ENCODE results near the gene LGR6. TPM values are rescaled to one million over a fixed set of nuclear protein-coding genes. Genes with fewer than 3 reads are reported as not detected.

Gene LGR6
- polyA plus RNA-seq, 3 donors, result not detected

DNA sequence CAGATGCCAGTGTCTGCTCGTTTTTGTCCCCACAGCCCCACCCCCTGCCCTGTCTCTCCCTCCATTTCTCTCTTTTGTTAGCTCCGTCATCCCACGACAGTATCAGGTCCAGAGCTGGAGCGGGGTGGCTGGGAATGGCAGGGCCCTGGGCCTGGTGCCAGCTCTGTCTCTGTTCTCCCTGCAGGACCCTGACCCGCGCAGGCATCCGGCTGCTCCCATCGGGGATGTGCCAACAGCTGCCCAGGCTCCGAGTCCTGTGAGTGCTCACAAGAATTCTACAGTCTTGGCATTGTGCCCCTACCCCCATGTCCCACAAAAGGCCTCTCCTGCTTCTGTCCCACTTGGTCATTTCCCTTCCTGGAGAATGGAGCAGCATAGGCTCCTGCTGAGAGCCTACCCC lies 110.8 kb downstream of the LGR6 start:
- Histone ChIP-seq H2AFZ (ENCODE audit: insufficient read depth, low read depth, low read length, poor library complexity, severe bottlenecking) (no peak overlapping the region), H3K4me1 (ENCODE audit: control insufficient read depth in 1 of 2, insufficient read depth in 2 of 2, low read length in 2 of 2) (no peaks in the 10 kb centered on the region), H3K27ac (ENCODE audit: low read depth in 1 of 2, low read length in 2 of 2) (no peak overlapping the region), H4K20me1 (ENCODE audit: insufficient read depth, low read length) (no peaks in the 10 kb centered on the region), H3K79me2 (ENCODE audit: insufficient read depth, low read length) (no peaks in the 10 kb centered on the region), H3K4me3 (replicated peaks in 1 of 3; ENCODE audit: low read depth in 2 of 3, low read length in 3 of 3) (no peak overlapping the region), H3K27me3 (ENCODE audit: control insufficient read depth in 2 of 2, insufficient read depth in 2 of 2, low read length in 2 of 2) (no peaks in the 10 kb centered on the region), H3K9ac (ENCODE audit: insufficient read depth, low read length, poor library complexity, severe bottlenecking) (no peak overlapping the region), H3K9me3 (replicated peaks in 1 of 2; ENCODE audit: control insufficient read depth in 1 of 2, insufficient read depth in 1 of 2, low read length in 2 of 2) (no peaks in the 10 kb centered on the region), H3K36me3 (replicated peaks in 1 of 2; ENCODE audit: control insufficient read depth in 1 of 2, insufficient read depth in 2 of 2, low read length in 2 of 2) (no peaks in the 10 kb centered on the region), H3K4me2 (replicated peaks; ENCODE audit: extremely low read depth, low read length, poor library complexity, severe bottlenecking) (no peak overlapping the region)
- DNase-seq, result no peak
- TF ChIP-seq, protein P1, sequence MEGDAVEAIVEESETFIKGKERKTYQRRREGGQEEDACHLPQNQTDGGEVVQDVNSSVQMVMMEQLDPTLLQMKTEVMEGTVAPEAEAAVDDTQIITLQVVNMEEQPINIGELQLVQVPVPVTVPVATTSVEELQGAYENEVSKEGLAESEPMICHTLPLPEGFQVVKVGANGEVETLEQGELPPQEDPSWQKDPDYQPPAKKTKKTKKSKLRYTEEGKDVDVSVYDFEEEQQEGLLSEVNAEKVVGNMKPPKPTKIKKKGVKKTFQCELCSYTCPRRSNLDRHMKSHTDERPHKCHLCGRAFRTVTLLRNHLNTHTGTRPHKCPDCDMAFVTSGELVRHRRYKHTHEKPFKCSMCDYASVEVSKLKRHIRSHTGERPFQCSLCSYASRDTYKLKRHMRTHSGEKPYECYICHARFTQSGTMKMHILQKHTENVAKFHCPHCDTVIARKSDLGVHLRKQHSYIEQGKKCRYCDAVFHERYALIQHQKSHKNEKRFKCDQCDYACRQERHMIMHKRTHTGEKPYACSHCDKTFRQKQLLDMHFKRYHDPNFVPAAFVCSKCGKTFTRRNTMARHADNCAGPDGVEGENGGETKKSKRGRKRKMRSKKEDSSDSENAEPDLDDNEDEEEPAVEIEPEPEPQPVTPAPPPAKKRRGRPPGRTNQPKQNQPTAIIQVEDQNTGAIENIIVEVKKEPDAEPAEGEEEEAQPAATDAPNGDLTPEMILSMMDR (IDR thresholded peaks at IDR 0.05), result no peak
- Mint-ChIP-seq H3K4me3 (no peak overlapping the region), H3K27me3 (ENCODE audit: low read depth in 3 of 3) (peaks cover 4 to 13% (median 12%) of the 10 kb centered on the region in 3 donors), H3K36me3 (no peaks in the 10 kb centered on the region), H3K27ac (no peak overlapping the region), H3K9me3 (no peaks in the 10 kb centered on the region), H3K4me1 (no peaks in the 10 kb centered on the region)
- intact Hi-C loops (cut with micrococcal nuclease), result no loop called here
- 98% methylated on average over 9 of the region's 9 CpGs for WGBS (ENCODE audit: insufficient coverage)

DNA sequence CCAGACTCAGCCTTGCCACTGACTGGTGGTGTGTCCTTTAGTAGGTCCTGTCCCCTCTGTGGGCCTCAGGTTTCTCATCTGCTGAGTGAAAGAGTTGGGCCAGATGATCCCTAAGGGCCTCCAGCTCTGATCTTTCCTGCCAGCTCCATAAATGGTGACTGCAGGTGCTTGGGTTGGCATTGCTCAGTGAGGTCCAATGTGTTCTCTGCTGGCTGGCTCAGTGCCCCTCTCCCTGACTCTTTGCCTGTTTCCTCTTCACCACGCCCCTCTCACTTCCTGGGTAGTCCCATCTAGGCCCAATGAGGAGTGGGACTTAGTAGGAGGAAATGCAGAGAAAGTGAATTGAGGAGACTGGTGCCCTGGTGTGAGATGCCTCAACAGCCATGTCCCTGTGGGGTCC lies 111.6 kb downstream of the LGR6 start:
- DNase-seq, result no peak
- intact Hi-C loops (cut with micrococcal nuclease), result no loop called here
- Mint-ChIP-seq H3K27me3 (ENCODE audit: low read depth in 3 of 3) (peaks cover 4 to 12% (median 11%) of the 10 kb centered on the region in 3 donors), H3K9me3 (no peaks in the 10 kb centered on the region), H3K27ac (no peak overlapping the region), H3K4me3 (no peak overlapping the region), H3K36me3 (no peaks in the 10 kb centered on the region), H3K4me1 (no peaks in the 10 kb centered on the region)
- H3K9ac ChIP-seq (ENCODE audit: insufficient read depth, low read length, poor library complexity, severe bottlenecking), result no peak overlapping the region
- H4K20me1 ChIP-seq (ENCODE audit: insufficient read depth, low read length), result no peaks in the 10 kb centered on the region
- H3K79me2 ChIP-seq (ENCODE audit: insufficient read depth, low read length), result no peaks in the 10 kb centered on the region
- no peak overlapping the region for H3K4me2 ChIP-seq (replicated peaks; ENCODE audit: extremely low read depth, low read length, poor library complexity, severe bottlenecking)
- H3K36me3 ChIP-seq (replicated peaks in 1 of 2; ENCODE audit: control insufficient read depth in 1 of 2, insufficient read depth in 2 of 2, low read length in 2 of 2), result no peaks in the 10 kb centered on the region
- H3K9me3 ChIP-seq (replicated peaks in 1 of 2; ENCODE audit: control insufficient read depth in 1 of 2, insufficient read depth in 1 of 2, low read length in 2 of 2), result no peaks in the 10 kb centered on the region
- no peak overlapping the region for H3K27ac ChIP-seq (ENCODE audit: low read depth in 1 of 2, low read length in 2 of 2)
- TF ChIP-seq, protein P1 (IDR thresholded peaks at IDR 0.05), result no peak
- H3K27me3 ChIP-seq (ENCODE audit: control insufficient read depth in 2 of 2, insufficient read depth in 2 of 2, low read length in 2 of 2), result no peaks in the 10 kb centered on the region
- H3K4me1 ChIP-seq (ENCODE audit: control insufficient read depth in 1 of 2, insufficient read depth in 2 of 2, low read length in 2 of 2), result no peaks in the 10 kb centered on the region
- no peak overlapping the region for H3K4me3 ChIP-seq (replicated peaks in 1 of 3; ENCODE audit: low read depth in 2 of 3, low read length in 3 of 3)
- H2AFZ ChIP-seq (ENCODE audit: insufficient read depth, low read depth, low read length, poor library complexity, severe bottlenecking), result no peak overlapping the region
- WGBS (ENCODE audit: insufficient coverage), result no CpG with 5 or more reads among the region's 1 CpG
